ENCODE data around the gene CFAP100.

Gene CFAP100

GRCh38 chr3:126394179-126394976, at the start of gene CFAP100:
Gene CFAP100, plus strand, starts transcription at chr3:126394909. Its CDS starts 1,092 bp downstream, at chr3:126396001.
- DNase-seq = no peak

- DNase-seq = no peak
Measured at GRCh38 chr3:126345231-126345630, 49.5 kb upstream of the CFAP100 start.

GRCh38 chr3:126345641-126346460, 48.9 kb upstream of the CFAP100 start:
- no peak for DNase-seq

- no peak for DNase-seq
Measured at GRCh38 chr3:126346466-126346865, 48.2 kb upstream of the CFAP100 start.

- DNase-seq = no peak
Measured at GRCh38 chr3:126347543-126348161, 47.1 kb upstream of the CFAP100 start.

- DNase-seq = no peak
Measured at GRCh38 chr3:126348308-126348920, 46.3 kb upstream of the CFAP100 start.

GRCh38 chr3:126349071-126349470, 45.6 kb upstream of the CFAP100 start:
- DNase-seq = no peak

- DNase-seq = no peak
Measured at GRCh38 chr3:126349611-126350501, 44.9 kb upstream of the CFAP100 start.

- no peak for DNase-seq
Measured at GRCh38 chr3:126350502-126351085, 44.1 kb upstream of the CFAP100 start.

GRCh38 chr3:126351086-126351770, 43.5 kb upstream of the CFAP100 start:
- DNase-seq = no peak

- DNase-seq = no peak
Measured at GRCh38 chr3:126351771-126352475, 42.8 kb upstream of the CFAP100 start.

GRCh38 chr3:126352476-126353454, 41.9 kb upstream of the CFAP100 start:
- DNase-seq = no peak

- DNase-seq = no peak
Measured at GRCh38 chr3:126353694-126354321, 40.9 kb upstream of the CFAP100 start.

- no peak for DNase-seq
Measured at GRCh38 chr3:126354776-126355175, 39.9 kb upstream of the CFAP100 start.

- no peak for DNase-seq
Measured at GRCh38 chr3:126355251-126355650, 39.5 kb upstream of the CFAP100 start.

GRCh38 chr3:126355777-126356372, 38.8 kb upstream of the CFAP100 start:
- no peak for DNase-seq

- no peak for DNase-seq
Measured at GRCh38 chr3:126356373-126357264, 38.1 kb upstream of the CFAP100 start.

Data from activated CD4-positive, alpha-beta T cell treated with anti-CD3 and anti-CD28 coated beads, Interleukin-2, Interleukin-6, amounts not matched to agents 100 ng/mL and 50 ng/mL, durations not matched to agents 16 hours and 8 hours (primary cell).